ENCODE measurements around the gene APOE. TPM values are rescaled to one million over a fixed set of nuclear protein-coding genes. Genes with fewer than 3 reads are reported as not detected.
A peak's percentile ranks its signal among the peaks of the same experiment; 100 is the strongest.
"Not testable (repeated sequence)": the region's sequence is repeated elsewhere in the genome, so short reads cannot be mapped to it uniquely, and the experiment has no call there.

Gene APOE
- total and polyA plus RNA-seq, 2 donors (not counting 3 experiments of a cell fraction or from before 2014, with no cell fraction given) = 3.3 to 6.2 TPM

GRCh38 chr19:44914433-44915206 lies 9.0 kb downstream of the APOE start, which contains the start of gene APOC1:
TSS of gene APOC1 (plus strand) at chr19:44914608. CDS start at chr19:44914892, 284 bp downstream.
- POLR2A ChIA-PET = interaction anchor here (0.7 to 1.0 kb wide), 2 partner anchors 24 to 31 kb away, joined by 3 to 6 read pairs; no protein-coding TSS in a partner anchor
- dilution Hi-C loops (cut with MboI; ENCODE audit: extremely low pct_ligation_motif_present, low sequenced_read_pairs) = not testable (repeated sequence)

DNA sequence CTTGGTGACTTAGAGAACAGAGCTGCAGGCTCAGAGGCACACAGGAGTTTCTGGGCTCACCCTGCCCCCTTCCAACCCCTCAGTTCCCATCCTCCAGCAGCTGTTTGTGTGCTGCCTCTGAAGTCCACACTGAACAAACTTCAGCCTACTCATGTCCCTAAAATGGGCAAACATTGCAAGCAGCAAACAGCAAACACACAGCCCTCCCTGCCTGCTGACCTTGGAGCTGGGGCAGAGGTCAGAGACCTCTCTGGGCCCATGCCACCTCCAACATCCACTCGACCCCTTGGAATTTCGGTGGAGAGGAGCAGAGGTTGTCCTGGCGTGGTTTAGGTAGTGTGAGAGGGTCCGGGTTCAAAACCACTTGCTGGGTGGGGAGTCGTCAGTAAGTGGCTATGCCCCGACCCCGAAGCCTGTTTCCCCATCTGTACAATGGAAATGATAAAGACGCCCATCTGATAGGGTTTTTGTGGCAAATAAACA lies 18.7 kb downstream of the APOE start:
- DNase-seq (ENCODE audit: low read depth, low spot score) = no peak
- no peak for FAIRE-seq
- Histone ChIP-seq H3K79me2 (ENCODE audit: control insufficient read depth, insufficient read depth, low read length) (no peaks in the 10 kb centered on the region), H3K9me3 (replicated peaks; ENCODE audit: control insufficient read depth, insufficient read depth, low read length) (no peaks in the 10 kb centered on the region), H3K27ac (ENCODE audit: insufficient read depth, low read depth, low read length) (no peak overlapping the region), H4K20me1 (replicated peaks; ENCODE audit: control insufficient read depth, extremely low read depth, insufficient read depth, low read length) (no peaks in the 10 kb centered on the region), H3K4me2 (ENCODE audit: insufficient read depth, low read length) (no peak overlapping the region), H2AFZ (ENCODE audit: low read depth, low read length) (no peak overlapping the region), H3K27me3 (ENCODE audit: control insufficient read depth in 2 of 2, insufficient read depth in 2 of 2, low read length in 2 of 2) (peaks cover 0 to 2% of the 10 kb centered on the region in 2 experiments), H3K4me3 (replicated peaks in 1 of 3; ENCODE audit: insufficient read depth in 1 of 3, low read depth in 1 of 3, low read length in 3 of 3) (no peak overlapping the region), H3K4me1 (ENCODE audit: control insufficient read depth, extremely low read depth, insufficient read depth, low read length) (peaks cover 3% of the 10 kb centered on the region), H3K9me1 (replicated peaks; ENCODE audit: control insufficient read depth, extremely low read depth, insufficient read depth, low read length) (no peaks in the 10 kb centered on the region), H3K36me3 (ENCODE audit: control insufficient read depth in 2 of 2, extremely low read depth in 1 of 2, insufficient read depth in 2 of 2, low read length in 2 of 2) (no peaks in the 10 kb centered on the region), H3K9ac (replicated peaks; ENCODE audit: extremely low read depth, insufficient read depth, low read length) (no peak overlapping the region)
- intact Hi-C loops (cut with micrococcal nuclease) = no loop called here
- no TSS peak for BruUV-seq (replicated peaks)
- TF ChIP-seq GATA2 (IDR thresholded peaks at IDR 0.05; ENCODE audit: insufficient read depth, insufficient read length, low read depth, low read length) = no peak
- TF ChIP-seq MYC (IDR thresholded peaks at IDR 0.05; ENCODE audit: low read depth, low read length) = no peak
- no peak for TF ChIP-seq JUN (IDR thresholded peaks at IDR 0.05; ENCODE audit: borderline replicate concordance, insufficient read depth, insufficient read length, low read depth)
- no peak for TF ChIP-seq EZH2 (IDR thresholded peaks at IDR 0.05; ENCODE audit: borderline replicate concordance, low read depth, low read length, severe bottlenecking)
- TF ChIP-seq CTCF (IDR thresholded peaks at IDR 0.05; ENCODE audit: extremely low read depth in 1 of 2, insufficient read depth in 1 of 2, low read depth in 1 of 2, low read length in 2 of 2) = no peak
- TF ChIP-seq, protein P1, sequence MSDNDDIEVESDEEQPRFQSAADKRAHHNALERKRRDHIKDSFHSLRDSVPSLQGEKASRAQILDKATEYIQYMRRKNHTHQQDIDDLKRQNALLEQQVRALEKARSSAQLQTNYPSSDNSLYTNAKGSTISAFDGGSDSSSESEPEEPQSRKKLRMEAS (IDR thresholded peaks at IDR 0.05; ENCODE audit: insufficient read depth, insufficient read length) = no peak
- TF ChIP-seq POLR2A (IDR thresholded peaks at IDR 0.05; ENCODE audit: low read depth, low read length) = no peak
- TF ChIP-seq FOS (IDR thresholded peaks at IDR 0.05; ENCODE audit: borderline replicate concordance, insufficient read depth, low read length) = no peak
- no peak for TF ChIP-seq POLR2AphosphoS5 (IDR thresholded peaks at IDR 0.05; ENCODE audit: insufficient read depth, low read depth, low read length)
- ChIA-PET POLR2A (no interaction called here), CTCF (no interaction called here)
- dilution Hi-C loops (cut with MboI; ENCODE audit: extremely low pct_ligation_motif_present, low sequenced_read_pairs) = no loop called here

More at GRCh38 chr19:44914433-44915206, 9.0 kb downstream of the APOE start, which contains the start of gene APOC1:
- H3K9ac ChIP-seq (replicated peaks; ENCODE audit: extremely low read depth, insufficient read depth, low read length) = peak within 1 kb of the TSS; percentile 85
- BruUV-seq (replicated peaks); H3K27me3 ChIP-seq (ENCODE audit: control insufficient read depth in 2 of 2, insufficient read depth in 2 of 2, low read length in 2 of 2); H4K20me1 ChIP-seq (replicated peaks; ENCODE audit: control insufficient read depth, extremely low read depth, insufficient read depth, low read length); H3K36me3 ChIP-seq (ENCODE audit: control insufficient read depth in 2 of 2, extremely low read depth in 1 of 2, insufficient read depth in 2 of 2, low read length in 2 of 2); H3K9me3 ChIP-seq (replicated peaks; ENCODE audit: control insufficient read depth, insufficient read depth, low read length); H3K79me2 ChIP-seq (ENCODE audit: control insufficient read depth, insufficient read depth, low read length); H3K4me1 ChIP-seq (ENCODE audit: control insufficient read depth, extremely low read depth, insufficient read depth, low read length); H3K9me1 ChIP-seq (replicated peaks; ENCODE audit: control insufficient read depth, extremely low read depth, insufficient read depth, low read length); intact Hi-C loops (cut with micrococcal nuclease): not testable (repeated sequence)
- peak within 1 kb of the TSS; percentile 13 to 47 (median 36) for H3K4me3 ChIP-seq (replicated peaks in 1 of 3; ENCODE audit: insufficient read depth in 1 of 3, low read depth in 1 of 3, low read length in 3 of 3)
- DNase-seq (ENCODE audit: low read depth, low spot score) (peak; percentile 93), FAIRE-seq (peak; percentile 97)
- peak within 1 kb of the TSS; percentile 66 for H3K27ac ChIP-seq (ENCODE audit: insufficient read depth, low read depth, low read length)
- H2AFZ ChIP-seq (ENCODE audit: low read depth, low read length) = peak within 1 kb of the TSS; percentile 81
- peak within 1 kb of the TSS; percentile 50 for H3K4me2 ChIP-seq (ENCODE audit: insufficient read depth, low read length)
- CTCF ChIA-PET = interaction anchor here (0.8 to 1.5 kb wide), 4 partner anchors 9 to 38 kb away, joined by 3 to 11 read pairs (median 4); partner anchors contain the start of gene APOE

Measured in endothelial cell of umbilical vein (primary cell).